Fibroblast of peridontal ligament (primary cell): ENCODE results near the gene CEP63.
A peak's percentile ranks its signal among the peaks of the same experiment; 100 is the strongest.

Experiments used
- DNase-seq: peaks from one replicate; pipeline ENCODE4 v3.0.0-alpha.2; 2010; ENCODE audit errors: extremely low read depth

Gene CEP63

DNA sequence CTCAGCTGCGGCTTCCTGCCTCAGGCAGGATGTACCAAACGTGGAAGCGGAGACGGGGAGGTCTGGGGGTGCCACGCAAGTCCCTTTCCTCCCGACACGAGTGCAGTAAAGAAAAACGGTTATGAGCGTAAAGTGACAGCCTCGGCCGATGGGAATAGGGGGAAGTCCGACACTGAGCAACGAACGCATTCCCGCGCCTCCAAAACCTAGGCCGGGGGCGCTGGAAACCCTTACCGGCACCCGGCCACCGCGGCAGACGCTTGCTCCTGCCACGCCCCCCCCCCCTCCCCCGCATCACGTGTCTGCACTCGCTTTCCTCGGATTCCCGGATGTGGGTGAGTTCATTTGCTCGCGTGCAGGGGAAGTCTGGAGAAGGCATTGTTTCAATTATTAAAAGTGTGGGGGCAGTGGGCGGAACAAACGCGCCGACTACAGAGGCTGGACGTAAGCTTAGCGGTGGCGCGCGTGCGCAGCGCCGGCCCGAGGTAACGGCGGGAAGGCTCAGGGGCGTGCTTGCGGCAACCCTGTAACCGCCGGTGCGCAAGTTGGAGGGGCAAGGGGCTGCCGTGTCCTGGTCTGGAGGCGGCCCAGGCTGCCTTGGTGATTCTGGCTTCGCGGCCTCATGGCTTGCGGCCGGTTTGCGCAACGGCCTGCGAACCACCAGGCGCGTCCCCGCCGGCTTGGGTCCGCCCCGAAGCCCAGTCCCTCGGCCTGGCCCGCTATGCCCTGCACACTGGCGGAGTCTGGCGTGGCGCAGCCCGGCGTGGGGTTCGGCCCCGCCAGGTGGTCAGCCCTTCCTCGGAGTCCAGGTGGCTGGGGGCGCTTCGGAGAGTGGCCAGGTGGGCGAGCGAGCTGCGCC lies at the start of gene CEP63, which contains the start of gene ANAPC13:
Gene CEP63 (plus strand): TSS at position 340 of the 859 bp plus-strand sequence. CDS start 9,264 bp downstream, outside the sequence.
Gene ANAPC13 (minus strand): TSS at position 268 of the 859 bp plus-strand sequence. CDS start 3,081 bp downstream, outside the sequence.
- DNase-seq, result peak; percentile 99

DNA sequence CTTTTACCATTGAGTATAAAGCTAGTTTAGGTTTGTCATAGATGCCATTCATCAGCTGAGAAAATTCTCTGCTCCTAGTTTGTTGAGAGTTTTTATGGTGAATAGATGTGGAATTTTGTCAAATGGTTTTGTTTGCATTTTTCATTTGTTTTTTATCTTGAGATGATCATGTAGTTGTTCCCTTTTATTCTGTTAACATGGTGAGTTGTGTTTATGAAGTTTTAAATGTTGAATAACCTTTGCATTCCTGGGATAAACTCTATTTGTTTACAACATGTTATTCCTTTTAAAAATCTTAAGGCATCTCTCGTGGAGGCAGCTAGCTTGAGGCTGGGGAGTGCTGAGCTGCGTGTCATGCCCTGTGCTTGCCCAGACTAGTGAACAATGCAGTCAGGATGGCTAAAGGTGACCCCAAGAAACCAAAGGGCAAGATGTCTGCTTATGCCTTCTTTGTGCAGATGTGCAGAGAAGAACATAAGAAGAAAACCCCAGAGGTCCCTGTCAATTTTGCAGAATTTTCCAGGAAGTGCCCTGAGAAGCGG lies 48.6 kb upstream of the CEP63 start:
- no peak for DNase-seq

DNA sequence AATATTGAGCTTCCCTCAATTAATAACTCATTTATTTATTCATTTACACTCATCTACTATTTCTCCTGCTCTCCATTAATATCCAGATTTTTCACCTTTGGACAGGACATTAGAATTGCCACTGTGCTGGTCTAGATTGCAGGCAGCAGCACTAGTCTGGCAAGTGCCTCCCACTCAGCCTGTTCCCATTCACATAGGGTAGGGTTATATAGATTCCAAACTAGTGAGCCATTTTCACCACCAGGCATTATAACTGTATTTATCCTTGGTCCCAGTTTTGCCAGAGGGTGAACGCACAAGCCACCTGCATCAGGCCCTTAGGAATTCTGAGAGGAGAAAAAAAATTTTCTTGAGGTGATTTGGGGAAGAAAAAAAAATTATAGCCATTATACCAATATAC lies 44.5 kb upstream of the CEP63 start:
- DNase-seq, result no peak

DNA sequence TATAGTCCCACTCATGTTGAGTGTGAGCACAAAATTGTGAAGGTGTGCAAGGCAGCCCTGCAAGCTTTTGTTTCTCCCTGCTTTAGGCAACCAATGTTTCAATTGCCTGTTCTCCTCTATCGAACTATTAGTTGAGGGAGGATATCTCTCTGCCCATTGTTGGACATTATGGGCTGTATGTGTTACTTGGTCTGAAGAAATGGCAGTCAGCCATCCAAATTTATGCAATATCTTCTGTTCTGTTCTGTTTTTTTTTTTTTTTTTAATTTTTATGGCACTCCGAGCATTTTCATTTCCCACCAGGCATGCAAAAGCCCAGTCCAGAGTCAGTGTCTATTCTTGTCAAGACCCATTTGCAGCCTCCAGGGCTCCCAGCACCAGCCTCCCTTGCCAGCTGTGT lies 44.0 kb upstream of the CEP63 start:
- DNase-seq, result peak; percentile 39

DNA sequence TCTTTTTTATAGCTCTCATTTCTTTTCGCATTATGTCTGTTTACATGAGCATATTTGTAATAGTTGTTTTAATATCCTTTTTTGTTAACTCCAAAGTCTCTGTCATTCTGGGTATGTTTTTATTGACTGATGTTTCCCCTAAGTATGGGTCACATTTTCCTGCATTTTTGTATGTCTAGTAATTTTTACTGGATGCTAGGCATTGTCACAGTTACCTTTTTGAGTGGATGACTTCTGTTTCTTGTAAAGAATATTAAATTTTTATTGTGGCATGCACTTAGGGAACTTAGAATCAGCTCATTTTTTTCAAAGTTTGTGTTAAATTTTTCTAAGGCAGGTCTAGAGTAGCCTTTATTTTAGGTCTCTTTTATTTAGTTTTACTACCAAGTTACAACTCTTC lies 40.8 kb upstream of the CEP63 start:
- no peak for DNase-seq

DNA sequence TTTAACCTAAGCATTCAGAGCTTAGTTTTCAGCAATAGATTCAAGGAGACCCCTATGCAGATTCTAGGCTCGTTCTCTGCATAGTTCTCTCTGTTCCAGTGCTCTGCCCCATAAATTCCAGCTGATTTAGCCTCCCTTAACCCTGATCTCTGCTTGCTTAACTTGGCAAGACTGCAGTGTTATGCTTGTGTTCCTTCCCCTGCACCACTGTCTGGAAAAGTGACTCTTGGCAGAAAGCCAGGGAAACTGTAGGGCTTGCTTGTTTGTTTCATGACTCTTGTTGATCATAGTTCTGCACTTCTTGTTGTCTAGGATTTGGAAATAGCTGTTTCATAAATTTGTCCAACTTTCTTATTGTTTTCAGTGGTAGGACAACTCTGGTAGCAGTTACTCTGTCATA lies 40.2 kb upstream of the CEP63 start:
- DNase-seq, result peak; percentile 63

DNA sequence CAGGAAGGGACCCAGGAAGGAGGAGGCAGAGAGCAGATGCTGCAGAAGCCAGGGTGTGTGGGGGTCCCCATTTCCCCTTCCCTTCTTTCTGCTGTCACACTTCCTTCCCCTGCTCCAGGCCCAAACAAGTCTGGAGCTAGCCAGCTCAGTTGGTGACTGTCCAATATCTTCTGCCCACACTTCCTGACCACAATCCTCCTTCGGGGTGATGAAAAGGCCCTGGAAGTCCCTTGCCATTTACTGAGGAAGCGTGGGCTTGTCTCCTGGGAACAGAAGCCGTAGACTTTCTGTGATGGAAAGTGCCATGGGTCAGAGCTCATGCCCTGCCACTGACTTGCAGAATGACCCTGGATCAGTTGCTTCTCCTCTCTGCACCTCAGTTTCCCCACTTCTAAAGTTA lies 39.1 kb upstream of the CEP63 start:
- DNase-seq, result peak; percentile 57

DNA sequence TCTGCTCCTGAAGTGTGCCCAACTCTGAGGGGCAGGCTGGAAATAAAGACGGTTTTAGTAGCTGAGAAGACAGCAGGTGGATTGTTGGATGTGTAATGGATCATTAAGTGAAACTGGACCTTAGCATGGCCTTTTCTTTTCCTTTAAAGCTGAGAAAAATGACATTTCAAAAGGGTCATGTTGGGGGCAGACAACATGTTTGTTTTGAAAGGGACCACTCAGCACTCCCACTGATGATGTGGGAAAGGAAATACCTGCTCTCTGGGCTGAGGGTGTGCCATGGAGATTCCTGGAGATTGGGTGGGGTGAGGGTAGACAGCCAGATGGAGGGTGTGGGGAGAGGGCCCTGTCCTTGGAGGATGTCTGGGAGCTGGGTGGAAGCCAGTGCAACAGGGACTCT lies 38.5 kb upstream of the CEP63 start:
- DNase-seq, result no peak

DNA sequence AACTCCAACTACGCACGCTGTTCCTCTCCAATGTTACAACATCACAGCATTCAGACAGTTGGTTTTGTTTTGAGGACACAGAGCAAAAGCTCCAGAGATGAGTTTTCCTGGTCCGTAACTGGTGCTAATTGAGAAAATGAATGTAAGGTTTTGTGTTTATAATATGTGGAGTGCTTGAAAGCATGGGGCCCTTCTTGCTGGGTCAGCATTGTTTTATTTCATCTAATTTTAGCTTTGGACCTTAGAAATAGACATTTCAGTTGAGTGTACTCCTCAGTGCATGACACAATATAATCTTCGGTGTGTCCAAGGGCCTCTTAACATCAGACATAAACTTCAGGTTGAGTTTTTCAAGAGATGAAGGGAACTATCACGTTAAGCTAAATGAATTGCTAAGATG lies 37.2 kb upstream of the CEP63 start:
- DNase-seq, result no peak

DNA sequence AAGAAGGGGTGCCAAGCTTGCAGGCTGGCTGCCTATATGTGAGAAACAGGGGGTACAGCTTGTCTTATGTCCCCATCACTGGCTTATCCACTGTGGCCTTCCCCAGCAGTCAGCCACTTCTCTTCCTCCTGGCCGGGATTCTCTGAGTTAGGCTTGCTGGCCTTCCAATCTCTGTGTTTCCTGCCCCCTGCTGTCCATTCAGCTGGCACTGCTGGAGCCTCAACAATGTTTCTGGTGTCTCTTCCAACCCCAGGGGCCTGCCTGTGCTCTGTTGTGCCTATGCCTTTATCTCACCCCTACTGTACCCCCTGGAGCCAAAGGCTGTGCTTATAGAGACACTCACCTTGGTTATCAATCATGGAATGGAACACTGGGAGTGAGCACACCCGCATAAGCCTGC lies 36.6 kb upstream of the CEP63 start:
- no peak for DNase-seq

DNA sequence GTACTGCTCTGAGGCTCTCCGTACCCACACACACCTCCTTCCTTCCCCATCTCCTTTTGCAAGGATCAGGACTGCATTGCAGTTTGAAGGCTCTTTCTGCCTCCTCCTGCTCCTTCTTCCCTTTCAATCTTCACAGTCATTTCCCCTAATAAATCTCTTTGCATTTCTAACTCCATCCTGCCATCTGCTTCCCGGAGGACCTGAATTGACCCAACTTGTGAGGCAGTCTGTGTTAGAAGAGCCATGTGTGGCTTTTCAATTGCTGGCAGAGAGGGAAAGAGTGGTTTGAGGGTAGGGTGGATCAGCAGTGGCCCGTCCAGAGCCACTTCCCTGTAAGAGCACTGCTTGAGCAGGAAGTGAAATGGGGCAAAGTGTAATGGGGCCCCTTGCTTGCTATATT lies 35.9 kb upstream of the CEP63 start:
- DNase-seq, result no peak

DNA sequence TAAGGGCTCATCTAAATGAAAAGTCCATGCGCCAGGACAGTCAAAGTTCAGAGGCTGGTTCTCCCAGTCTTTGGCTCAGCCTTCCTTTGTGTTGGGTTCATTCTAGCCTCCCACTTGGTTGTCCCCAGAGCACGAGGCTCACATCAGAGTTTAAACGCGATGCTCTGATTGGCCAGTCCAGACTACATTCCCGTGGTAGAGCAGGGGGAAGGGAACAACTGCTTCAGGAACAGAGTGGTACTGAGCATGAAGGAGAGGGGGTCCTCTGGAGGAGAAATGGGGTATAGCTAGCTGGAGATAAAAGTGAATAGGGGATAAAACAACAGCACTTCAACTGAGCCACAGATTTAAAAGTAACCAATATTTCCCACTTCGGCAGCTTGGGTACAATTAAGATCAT lies 32.2 kb upstream of the CEP63 start:
- DNase-seq, result no peak

DNA sequence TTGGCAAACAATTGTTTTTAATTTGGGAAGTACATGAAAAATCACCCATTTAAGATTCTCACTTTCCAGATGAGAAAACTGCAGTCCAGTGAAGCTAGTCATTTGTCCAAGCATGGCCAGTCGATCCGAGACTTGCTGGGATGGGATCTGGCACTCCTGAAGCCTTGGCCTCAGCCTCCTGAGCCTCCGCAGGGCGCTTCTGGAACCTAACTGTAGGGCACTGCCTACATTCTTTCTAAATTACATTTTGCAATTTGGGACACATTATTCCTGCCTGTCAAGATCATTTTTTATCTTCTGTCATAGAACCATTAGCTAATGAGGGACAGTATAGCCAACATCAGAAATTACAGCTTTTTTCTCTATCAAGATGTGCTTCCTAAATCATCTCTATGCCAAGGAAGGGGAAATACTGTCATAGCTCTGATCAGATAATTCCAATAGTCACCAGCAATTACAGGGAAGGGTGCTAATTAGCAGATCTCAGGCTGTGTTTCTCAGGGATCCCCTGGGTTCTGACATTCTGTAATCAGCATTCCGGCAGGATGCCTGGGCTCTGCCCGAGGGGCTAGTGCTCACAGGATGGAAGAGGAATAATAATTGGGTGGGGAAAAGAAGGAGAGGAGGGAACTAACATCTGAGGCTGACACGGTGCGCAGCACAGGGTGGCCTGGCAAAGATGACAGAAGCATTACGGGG lies 28.3 kb upstream of the CEP63 start:
- no peak for DNase-seq

DNA sequence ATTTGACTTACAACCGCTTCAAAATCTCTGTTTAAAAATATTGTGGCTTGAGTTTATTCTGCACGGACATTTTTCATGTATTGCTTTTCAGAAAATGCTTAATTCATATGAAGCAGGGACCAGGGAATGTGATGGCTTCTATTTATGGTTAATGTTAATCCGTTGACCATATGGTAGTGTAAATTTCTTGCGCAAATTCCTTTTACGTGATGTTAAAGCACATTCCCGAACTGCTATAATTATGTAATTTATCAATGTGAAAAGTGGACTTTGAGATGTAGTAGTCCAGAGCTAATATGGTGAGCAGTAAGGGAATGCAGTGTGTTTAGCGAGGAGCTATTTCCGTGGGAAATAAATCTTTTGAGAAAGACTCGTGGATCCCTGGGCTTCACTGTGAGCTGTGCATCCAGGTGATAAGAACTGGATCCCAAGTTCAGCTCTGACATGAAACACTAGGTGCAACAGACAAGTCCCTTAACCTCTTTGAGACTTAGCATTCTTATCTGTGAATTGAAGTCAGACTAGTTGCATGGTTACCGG lies 27.4 kb upstream of the CEP63 start:
- no peak for DNase-seq

DNA sequence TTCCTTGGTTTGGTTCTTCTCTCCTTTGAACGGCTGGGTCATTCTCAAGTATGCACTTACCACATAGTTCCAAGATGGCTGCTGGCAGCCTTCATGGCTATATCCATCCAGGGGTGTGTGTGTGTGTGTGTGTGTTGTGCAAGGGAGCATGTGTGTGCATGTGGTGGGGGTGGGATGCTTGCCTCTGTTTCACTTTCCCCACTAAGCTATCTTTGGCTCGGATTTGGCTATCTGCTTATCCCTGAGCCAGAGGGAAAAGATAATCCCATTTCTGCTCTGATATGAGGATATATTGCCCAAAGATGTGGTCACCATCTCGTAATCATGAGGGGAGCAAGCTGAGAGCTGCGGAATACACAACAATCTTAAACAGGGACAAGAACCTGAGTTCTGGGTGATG lies 26.3 kb upstream of the CEP63 start:
- no peak for DNase-seq

DNA sequence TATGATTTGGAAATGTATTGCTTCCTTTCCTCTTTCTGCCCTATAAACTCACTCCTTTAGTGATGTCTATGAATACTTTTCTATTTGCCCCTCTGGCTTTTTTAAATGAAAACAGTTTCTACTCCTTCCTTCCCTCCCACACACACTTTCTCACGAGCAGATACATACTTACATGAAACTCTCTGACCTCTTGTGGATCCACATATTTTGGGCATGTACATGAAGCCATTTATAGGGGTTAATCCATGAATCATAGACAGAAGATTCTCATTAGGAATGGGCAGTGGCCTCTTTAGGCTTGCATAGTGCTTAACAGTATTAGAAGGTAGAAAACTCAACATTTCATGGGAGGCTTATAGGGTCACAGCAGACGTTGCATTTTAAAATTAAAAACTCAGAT lies 24.9 kb upstream of the CEP63 start:
- peak; percentile 96 for DNase-seq

DNA sequence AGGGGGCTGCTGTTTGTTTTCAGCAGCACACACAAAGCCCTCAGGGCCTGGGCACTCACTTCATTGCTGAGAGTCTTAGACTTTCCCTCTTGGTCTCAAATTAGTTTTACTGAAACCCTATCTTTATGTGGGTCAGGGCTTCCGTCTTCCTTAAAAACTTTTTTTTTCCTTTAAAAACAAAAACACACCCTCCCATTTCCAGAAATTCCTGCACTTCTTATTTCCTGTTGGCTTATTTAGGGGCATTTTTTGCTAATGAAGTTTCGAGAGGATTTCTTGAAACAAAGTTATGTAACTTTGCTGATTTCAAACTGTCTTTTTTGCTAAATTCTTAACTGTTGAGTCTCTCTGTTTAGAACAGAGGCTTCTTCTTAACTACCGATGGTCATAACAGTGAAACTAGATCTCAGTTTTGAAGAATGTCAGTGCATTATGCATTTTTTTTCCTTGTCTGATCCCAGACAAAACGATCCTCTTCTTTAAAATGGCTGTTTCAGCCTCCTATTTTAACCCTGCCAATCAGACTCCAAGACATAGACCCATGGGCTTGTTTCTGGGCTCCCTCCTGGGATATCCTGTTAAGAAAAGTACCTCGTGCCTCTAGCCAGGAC lies 23.4 kb upstream of the CEP63 start:
- DNase-seq, result peak; percentile 94

DNA sequence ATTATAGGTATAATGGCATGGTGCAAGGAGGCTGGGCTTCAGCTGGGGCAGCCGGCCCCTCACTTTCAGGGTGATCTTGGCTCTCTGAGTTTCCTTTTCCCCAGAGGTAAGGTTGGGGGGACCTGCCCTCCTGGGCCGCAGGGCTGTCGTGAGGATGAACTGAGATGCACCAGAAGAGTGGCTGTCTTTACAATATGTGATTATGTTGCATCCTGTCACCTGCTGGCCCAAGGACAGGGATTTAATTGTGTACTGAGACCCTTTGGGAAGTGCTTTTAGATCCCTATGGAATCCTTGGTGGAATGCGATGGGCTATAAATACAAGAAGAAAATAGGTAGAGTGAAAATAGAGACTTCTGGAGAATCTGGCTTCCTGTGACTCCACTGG lies 22.2 kb upstream of the CEP63 start:
- no peak for DNase-seq

DNA sequence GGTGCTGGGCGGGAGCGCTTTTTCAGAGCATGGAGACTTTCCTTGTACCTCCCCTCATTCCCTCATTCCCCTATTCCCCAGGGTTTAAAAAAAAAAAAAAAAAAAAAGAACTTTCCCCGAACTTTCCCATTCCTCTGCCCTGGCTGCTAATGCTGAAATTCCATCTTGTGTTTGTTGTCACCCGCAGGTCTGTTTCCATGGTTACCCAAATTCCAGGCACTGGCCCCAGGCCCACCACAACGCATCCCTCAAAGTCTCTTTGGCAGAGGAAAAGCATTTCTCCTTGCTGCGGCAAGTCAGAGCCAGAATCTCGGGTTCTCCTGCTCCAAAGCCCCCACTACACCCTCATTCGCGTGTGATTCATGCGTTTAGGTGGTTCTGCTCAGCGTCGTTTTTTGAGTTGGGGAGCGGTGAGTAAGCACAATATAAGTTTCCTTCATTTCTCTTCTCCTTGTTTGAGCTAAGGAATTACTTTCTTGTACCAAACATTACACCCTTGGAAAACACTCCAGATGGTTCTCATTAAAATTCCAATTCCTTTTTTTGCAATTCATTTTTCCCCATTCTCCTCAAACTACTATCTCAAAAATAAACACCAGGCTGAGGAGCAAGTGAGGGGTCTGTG lies 21.7 kb upstream of the CEP63 start:
- DNase-seq, result peak; percentile 100

DNA sequence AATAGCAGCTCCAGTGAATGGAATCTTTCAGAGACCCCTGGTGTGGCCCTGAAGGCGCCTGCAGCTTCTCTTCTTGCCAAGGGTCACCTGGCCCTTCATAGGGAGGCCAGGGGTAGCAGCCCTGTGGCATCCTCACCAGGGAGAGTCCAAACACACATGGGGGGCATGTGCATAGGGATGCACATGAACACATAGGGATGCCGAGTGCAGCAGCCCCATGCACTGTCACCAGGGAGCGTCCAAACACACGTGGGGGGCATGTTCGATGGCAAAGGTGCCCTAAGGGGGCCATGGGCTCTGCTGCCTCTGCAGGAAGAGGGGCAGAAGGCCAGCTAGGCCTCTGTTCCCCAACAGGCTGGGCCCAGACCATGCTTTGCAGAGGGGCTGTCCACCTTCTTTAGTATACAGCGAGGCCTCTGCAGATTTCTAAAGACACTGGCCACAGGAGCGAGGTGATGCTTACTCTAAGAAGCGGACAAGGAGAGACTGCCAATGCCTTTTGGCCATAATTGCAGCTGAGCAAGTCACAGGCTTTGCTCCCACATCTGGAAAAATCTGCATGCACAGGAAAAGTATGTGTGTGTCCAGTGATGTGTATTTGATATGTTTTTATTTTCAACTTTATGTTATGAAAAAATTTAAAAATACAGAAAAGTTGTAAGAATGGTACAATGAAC lies 21.0 kb upstream of the CEP63 start:
- peak; percentile 61 for DNase-seq

DNA sequence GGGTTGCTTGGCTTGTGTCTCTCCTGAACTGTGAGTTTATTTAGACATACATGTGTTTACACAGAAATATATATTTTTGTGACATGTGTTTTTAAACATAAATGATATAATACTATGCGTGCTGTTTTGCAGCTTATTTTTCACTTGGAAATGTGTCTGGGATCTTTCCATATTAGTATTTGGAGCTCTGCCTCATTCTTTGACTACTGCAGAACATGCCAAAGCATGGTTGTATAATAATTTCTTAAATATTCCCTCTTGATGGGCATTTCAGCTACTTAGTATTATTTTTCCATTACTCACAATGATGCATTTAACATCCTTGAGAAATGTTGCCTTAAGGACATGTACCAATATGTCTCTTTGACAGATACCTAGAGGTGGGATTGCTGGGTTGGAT lies 19.5 kb upstream of the CEP63 start:
- no peak for DNase-seq
